OCI-LY1 (cell line): ENCODE measurements around the gene FARS2.

ENCODE experiments used
- EZH2 ChIP-seq: fragments of 200-600 bp; sonication (generic), shearing (Covaris generic); IDR thresholded peaks from 2 replicates; pipeline ENCODE4 v1.8.0; 2017; ENCODE audit warnings: borderline replicate concordance, mixed run types, mild to moderate bottlenecking, antibody characterized with exemption, low read length, moderate library complexity, mixed read lengths
- TF ChIP-seq, protein P1 (sequence below): fragments of 200-600 bp; sonication (generic), shearing (Covaris generic); IDR thresholded peaks from 2 replicates; pipeline ENCODE4 v1.5.1; 2017; ENCODE audit warnings: mild to moderate bottlenecking, antibody characterized with exemption, low read length, moderate library complexity, mixed read lengths

DNA sequence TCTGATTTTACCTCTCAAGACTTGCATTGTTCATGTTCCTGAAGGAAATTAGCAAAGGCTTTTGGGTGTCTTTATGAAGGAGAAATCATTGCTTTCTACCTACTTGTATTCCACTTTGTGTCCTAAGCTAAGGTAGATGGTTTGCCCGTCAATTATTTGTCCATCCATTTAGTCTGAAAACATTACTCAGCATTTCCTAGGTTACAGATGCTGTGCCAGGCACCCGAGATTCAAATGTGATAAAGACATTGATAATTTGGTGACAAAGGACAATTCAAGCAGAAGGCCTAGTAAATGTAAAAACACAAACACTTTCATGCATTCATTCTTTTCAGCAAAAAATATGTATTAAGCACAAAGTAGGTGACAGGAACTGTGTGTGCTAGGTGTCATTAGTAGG is 251.1 kb downstream of the FARS2 start:
- TF ChIP-seq EZH2, result no peak
- TF ChIP-seq, protein P1, sequence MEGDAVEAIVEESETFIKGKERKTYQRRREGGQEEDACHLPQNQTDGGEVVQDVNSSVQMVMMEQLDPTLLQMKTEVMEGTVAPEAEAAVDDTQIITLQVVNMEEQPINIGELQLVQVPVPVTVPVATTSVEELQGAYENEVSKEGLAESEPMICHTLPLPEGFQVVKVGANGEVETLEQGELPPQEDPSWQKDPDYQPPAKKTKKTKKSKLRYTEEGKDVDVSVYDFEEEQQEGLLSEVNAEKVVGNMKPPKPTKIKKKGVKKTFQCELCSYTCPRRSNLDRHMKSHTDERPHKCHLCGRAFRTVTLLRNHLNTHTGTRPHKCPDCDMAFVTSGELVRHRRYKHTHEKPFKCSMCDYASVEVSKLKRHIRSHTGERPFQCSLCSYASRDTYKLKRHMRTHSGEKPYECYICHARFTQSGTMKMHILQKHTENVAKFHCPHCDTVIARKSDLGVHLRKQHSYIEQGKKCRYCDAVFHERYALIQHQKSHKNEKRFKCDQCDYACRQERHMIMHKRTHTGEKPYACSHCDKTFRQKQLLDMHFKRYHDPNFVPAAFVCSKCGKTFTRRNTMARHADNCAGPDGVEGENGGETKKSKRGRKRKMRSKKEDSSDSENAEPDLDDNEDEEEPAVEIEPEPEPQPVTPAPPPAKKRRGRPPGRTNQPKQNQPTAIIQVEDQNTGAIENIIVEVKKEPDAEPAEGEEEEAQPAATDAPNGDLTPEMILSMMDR, result no peak
